Activated T-helper 2 cell treated with anti-CD3 and anti-CD28 coated beads, Interferon-gamma antibody, Interleukin-2, Interleukin-4, amounts not matched to agents 10 μg/mL and 5 μg/mL and 100 μg/mL, durations not matched to agents 14 hours and 24 hours and 36 hours (primary cell): ENCODE results near the gene PSRC1. TPM values are rescaled to one million over a fixed set of nuclear protein-coding genes. Genes with fewer than 3 reads are reported as not detected.
"Not testable (repeated sequence)": the region's sequence is repeated elsewhere in the genome, so short reads cannot be mapped to it uniquely, and the experiment has no call there.

Source experiments
- DNase-seq: peaks from one replicate; pipeline ENCODE4 v3.0.0; 2021; ENCODE audit warnings: low spot score
- H3K27ac Mint-ChIP-seq: one replicate; pipeline ENCODE4 v1.8.0; 2021; ENCODE audit warnings: mixed read lengths
- H3K27me3 Mint-ChIP-seq: one replicate; pipeline ENCODE4 v1.8.0; 2021; ENCODE audit warnings: low read depth, mixed read lengths
- H3K36me3 Mint-ChIP-seq: one replicate; pipeline ENCODE4 v1.8.0; 2021; ENCODE audit warnings: low read depth, mixed read lengths
- H3K4me1 Mint-ChIP-seq: one replicate; pipeline ENCODE4 v1.8.0; 2021; ENCODE audit warnings: low read depth, mixed read lengths
- H3K4me3 Mint-ChIP-seq: one replicate; pipeline ENCODE4 v1.8.0; 2021; ENCODE audit warnings: low read depth, mild to moderate bottlenecking, moderate library complexity, mixed read lengths
- H3K9me3 Mint-ChIP-seq: one replicate; pipeline ENCODE4 v1.8.0; 2021; ENCODE audit warnings: mixed read lengths
- intact Hi-C: fragments of 100-400 bp; cut with micrococcal nuclease; formaldehyde crosslinking; loops from one replicate; pipeline ENCODE4 v1.15.1; 2023
- total RNA-seq: library from RNA; stranded (reverse); gene quantifications from 2 replicates; pipeline ENCODE4 v1.2.3, GENCODE V29; 2022

The PSRC1 gene
- total RNA-seq, 1 donor from 2014 or later, result 7.8 TPM

- Mint-ChIP-seq H3K27me3 (peaks cover 11% of the 10 kb centered on the region), H3K4me3 (no peak within 1 kb of the TSS), H3K27ac (no peak within 1 kb of the TSS), H3K9me3 (no peaks in the 10 kb centered on the region), H3K36me3 (no peaks in the 10 kb centered on the region), H3K4me1 (no peaks in the 10 kb centered on the region)
- DNase-seq, result no peak
- intact Hi-C loops, result no loop called here
Observed at GRCh38 chr1:109306832-109307273, 23.9 kb upstream of the PSRC1 start, which contains the start of gene MYBPHL. Gene MYBPHL (minus strand): TSS chr1:109307011. CDS start chr1:109306991, 20 bp downstream.

- DNase-seq, intact Hi-C loops, H3K27ac Mint-ChIP-seq, H3K27me3 Mint-ChIP-seq, H3K36me3 Mint-ChIP-seq, H3K9me3 Mint-ChIP-seq, H3K4me1 Mint-ChIP-seq, H3K4me3 Mint-ChIP-seq: not testable (repeated sequence)
Observed at GRCh38 chr1:109305991-109306390, 23.0 kb upstream of the PSRC1 start.

GRCh38 chr1:109304226-109304920, 21.4 kb upstream of the PSRC1 start:
- no peaks in the 10 kb centered on the region for H3K9me3 Mint-ChIP-seq

GRCh38 chr1:109301874-109302273, 18.9 kb upstream of the PSRC1 start:
- intact Hi-C loops, result no loop called here
- no peaks in the 10 kb centered on the region for H3K36me3 Mint-ChIP-seq
- peaks cover 7% of the 10 kb centered on the region for H3K27me3 Mint-ChIP-seq
- peaks cover 4% of the 10 kb centered on the region for H3K4me1 Mint-ChIP-seq
- H3K9me3 Mint-ChIP-seq, result no peaks in the 10 kb centered on the region
- H3K27ac Mint-ChIP-seq, result no peak overlapping the region
- DNase-seq, result no peak
- H3K4me3 Mint-ChIP-seq, result no peak overlapping the region

More at GRCh38 chr1:109304226-109304920, 21.4 kb upstream of the PSRC1 start:
- H3K27me3 Mint-ChIP-seq, result peaks cover 10% of the 10 kb centered on the region
- intact Hi-C loops, result no loop called here
- H3K4me3 Mint-ChIP-seq, result no peak overlapping the region
- H3K4me1 Mint-ChIP-seq, result no peaks in the 10 kb centered on the region
- H3K36me3 Mint-ChIP-seq, result no peaks in the 10 kb centered on the region
- DNase-seq, result no peak
- H3K27ac Mint-ChIP-seq, result no peak overlapping the region

GRCh38 chr1:109300650-109301151, 17.8 kb upstream of the PSRC1 start:
- Mint-ChIP-seq H3K9me3 (no peaks in the 10 kb centered on the region), H3K27me3 (peaks cover 8% of the 10 kb centered on the region), H3K4me3 (no peak overlapping the region), H3K36me3 (no peaks in the 10 kb centered on the region), H3K4me1 (peaks cover 4% of the 10 kb centered on the region), H3K27ac (no peak overlapping the region)
- DNase-seq, result no peak
- intact Hi-C loops, result no loop called here

- no peak for DNase-seq
- H3K4me1 Mint-ChIP-seq, result peaks cover 4% of the 10 kb centered on the region
- no peak overlapping the region for H3K4me3 Mint-ChIP-seq
- peaks cover 14% of the 10 kb centered on the region for H3K27me3 Mint-ChIP-seq
- intact Hi-C loops, result no loop called here
- H3K9me3 Mint-ChIP-seq, result no peaks in the 10 kb centered on the region
- H3K36me3 Mint-ChIP-seq, result no peaks in the 10 kb centered on the region
- H3K27ac Mint-ChIP-seq, result no peak overlapping the region
Observed at GRCh38 chr1:109299558-109300343, 16.8 kb upstream of the PSRC1 start.

- no peak for DNase-seq
- no peak overlapping the region for H3K27ac Mint-ChIP-seq
- peaks cover 14% of the 10 kb centered on the region for H3K27me3 Mint-ChIP-seq
- intact Hi-C loops, result no loop called here
- H3K4me3 Mint-ChIP-seq, result no peak overlapping the region
- H3K9me3 Mint-ChIP-seq, result no peaks in the 10 kb centered on the region
- no peaks in the 10 kb centered on the region for H3K36me3 Mint-ChIP-seq
- peaks cover 4% of the 10 kb centered on the region for H3K4me1 Mint-ChIP-seq
Observed at GRCh38 chr1:109298666-109299557, 16.0 kb upstream of the PSRC1 start.

- no peaks in the 10 kb centered on the region for H3K9me3 Mint-ChIP-seq
- no peak for DNase-seq
- no peak overlapping the region for H3K4me3 Mint-ChIP-seq
- peaks cover 25% of the 10 kb centered on the region for H3K27me3 Mint-ChIP-seq
- intact Hi-C loops, result no loop called here
- peaks cover 4% of the 10 kb centered on the region for H3K4me1 Mint-ChIP-seq
- no peak overlapping the region for H3K27ac Mint-ChIP-seq
- H3K36me3 Mint-ChIP-seq, result no peaks in the 10 kb centered on the region
Observed at GRCh38 chr1:109296782-109297181, 13.8 kb upstream of the PSRC1 start.

GRCh38 chr1:109295712-109296415, 12.9 kb upstream of the PSRC1 start:
- Mint-ChIP-seq H3K4me1 (peaks cover 4% of the 10 kb centered on the region), H3K27ac (no peak overlapping the region), H3K9me3 (no peaks in the 10 kb centered on the region), H3K4me3 (no peak overlapping the region), H3K36me3 (no peaks in the 10 kb centered on the region), H3K27me3 (peaks cover 25% of the 10 kb centered on the region)
- intact Hi-C loops, result no loop called here
- DNase-seq, result no peak

- no peak for DNase-seq
- no peaks in the 10 kb centered on the region for H3K9me3 Mint-ChIP-seq
- H3K27me3 Mint-ChIP-seq, result peaks cover 24% of the 10 kb centered on the region
- intact Hi-C loops, result no loop called here
- peaks cover 4% of the 10 kb centered on the region for H3K4me1 Mint-ChIP-seq
- H3K27ac Mint-ChIP-seq, result no peak overlapping the region
- H3K36me3 Mint-ChIP-seq, result no peaks in the 10 kb centered on the region
- H3K4me3 Mint-ChIP-seq, result no peak overlapping the region
Observed at GRCh38 chr1:109294481-109294880, 11.5 kb upstream of the PSRC1 start.

GRCh38 chr1:109293026-109293425, 10.1 kb upstream of the PSRC1 start:
- DNase-seq, result no peak
- intact Hi-C loops, result no loop called here
- Mint-ChIP-seq H3K4me1 (no peaks in the 10 kb centered on the region), H3K36me3 (no peaks in the 10 kb centered on the region), H3K27me3 (peaks cover 27% of the 10 kb centered on the region), H3K4me3 (no peak overlapping the region), H3K9me3 (no peaks in the 10 kb centered on the region), H3K27ac (no peak overlapping the region)

GRCh38 chr1:109292364-109292763, 9.4 kb upstream of the PSRC1 start:
- Mint-ChIP-seq H3K27ac (no peak overlapping the region), H3K36me3 (no peaks in the 10 kb centered on the region), H3K4me1 (no peaks in the 10 kb centered on the region), H3K4me3 (no peak overlapping the region), H3K9me3 (no peaks in the 10 kb centered on the region), H3K27me3 (peaks cover 27% of the 10 kb centered on the region)
- no peak for DNase-seq
- intact Hi-C loops, result no loop called here
